Measurements from ENCODE around the gene RPRD1B.

DNA sequence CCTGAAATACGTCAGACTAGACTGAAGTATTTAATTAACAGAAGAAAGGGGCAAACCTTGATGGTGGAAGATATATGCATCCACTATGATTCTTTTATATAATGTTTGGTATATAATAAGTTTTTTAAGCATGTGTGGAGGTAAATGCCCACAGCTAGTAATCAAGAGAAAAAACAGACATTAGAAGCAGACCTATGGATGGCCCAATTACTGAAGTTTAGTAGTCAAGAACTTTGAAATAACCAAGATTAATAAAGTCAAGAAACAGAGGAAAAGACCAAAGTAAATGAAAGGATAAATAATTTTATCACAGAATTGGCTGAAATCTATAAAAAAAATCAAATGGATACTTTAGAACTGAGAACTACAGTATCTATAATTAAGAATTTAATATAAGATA lies 15.6 kb upstream of the RPRD1B start:
- TF ChIP-seq, protein P1, sequence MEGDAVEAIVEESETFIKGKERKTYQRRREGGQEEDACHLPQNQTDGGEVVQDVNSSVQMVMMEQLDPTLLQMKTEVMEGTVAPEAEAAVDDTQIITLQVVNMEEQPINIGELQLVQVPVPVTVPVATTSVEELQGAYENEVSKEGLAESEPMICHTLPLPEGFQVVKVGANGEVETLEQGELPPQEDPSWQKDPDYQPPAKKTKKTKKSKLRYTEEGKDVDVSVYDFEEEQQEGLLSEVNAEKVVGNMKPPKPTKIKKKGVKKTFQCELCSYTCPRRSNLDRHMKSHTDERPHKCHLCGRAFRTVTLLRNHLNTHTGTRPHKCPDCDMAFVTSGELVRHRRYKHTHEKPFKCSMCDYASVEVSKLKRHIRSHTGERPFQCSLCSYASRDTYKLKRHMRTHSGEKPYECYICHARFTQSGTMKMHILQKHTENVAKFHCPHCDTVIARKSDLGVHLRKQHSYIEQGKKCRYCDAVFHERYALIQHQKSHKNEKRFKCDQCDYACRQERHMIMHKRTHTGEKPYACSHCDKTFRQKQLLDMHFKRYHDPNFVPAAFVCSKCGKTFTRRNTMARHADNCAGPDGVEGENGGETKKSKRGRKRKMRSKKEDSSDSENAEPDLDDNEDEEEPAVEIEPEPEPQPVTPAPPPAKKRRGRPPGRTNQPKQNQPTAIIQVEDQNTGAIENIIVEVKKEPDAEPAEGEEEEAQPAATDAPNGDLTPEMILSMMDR (conservative IDR thresholded peaks at IDR 0.05; ENCODE audit: low read depth, low read length): no peak
- TF ChIP-seq CHD1 (IDR thresholded peaks at IDR 0.05; ENCODE audit: low read depth, low read length) (no peak), POLR2A (IDR thresholded peaks at IDR 0.05; ENCODE audit: low read depth, low read length) (no peak), MAFK (IDR thresholded peaks at IDR 0.05; ENCODE audit: low read depth, low read length) (no peak), RCOR1 (IDR thresholded peaks at IDR 0.05; ENCODE audit: insufficient replicate concordance, low read length) (no peak), MXI1 (IDR thresholded peaks at IDR 0.05; ENCODE audit: borderline replicate concordance, low read depth, low read length) (no peak), CEBPB (IDR thresholded peaks at IDR 0.05; ENCODE audit: low read depth, low read length) (no peak), RFX5 (IDR thresholded peaks at IDR 0.05; ENCODE audit: low read depth, low read length) (no peak), RAD21 (IDR thresholded peaks at IDR 0.05; ENCODE audit: low read length) (no peak), SMC3 (IDR thresholded peaks at IDR 0.05; ENCODE audit: low read depth, low read length) (no peak), MAZ (IDR thresholded peaks at IDR 0.05; ENCODE audit: borderline replicate concordance, low read depth, low read length) (no peak)
- TF ChIP-seq, protein P2, sequence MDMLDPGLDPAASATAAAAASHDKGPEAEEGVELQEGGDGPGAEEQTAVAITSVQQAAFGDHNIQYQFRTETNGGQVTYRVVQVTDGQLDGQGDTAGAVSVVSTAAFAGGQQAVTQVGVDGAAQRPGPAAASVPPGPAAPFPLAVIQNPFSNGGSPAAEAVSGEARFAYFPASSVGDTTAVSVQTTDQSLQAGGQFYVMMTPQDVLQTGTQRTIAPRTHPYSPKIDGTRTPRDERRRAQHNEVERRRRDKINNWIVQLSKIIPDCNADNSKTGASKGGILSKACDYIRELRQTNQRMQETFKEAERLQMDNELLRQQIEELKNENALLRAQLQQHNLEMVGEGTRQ (IDR thresholded peaks at IDR 0.05; ENCODE audit: low read depth, low read length): no peak

All from IMR-90 (cell line).